Right lobe of liver (tissue), 6 donors: ENCODE data around the gene GYG1. TPM values are rescaled to one million over a fixed set of nuclear protein-coding genes. Genes with fewer than 3 reads are reported as not detected.

ENCODE experiments used
- ATAC-seq, 4 donors: fragments of 200-7000 bp; cut with Tn5 transposase; one replicate each; pipeline ENCODE4 v1.9.1; 2020; ENCODE audit warnings: mild to moderate bottlenecking in 4 of 4, moderate library complexity in 4 of 4
- DNase-seq, 3 donors: peaks; one replicate each; pipeline ENCODE4 v3.0.0-alpha.2; 2020
- H3K27ac ChIP-seq, 3 donors: fragments of 200-600 bp; one replicate each; pipeline ENCODE4 v1.8.0; 2022
- H3K27me3 ChIP-seq, 2 donors: fragments of 200-600 bp; one replicate each; pipeline ENCODE4 v1.8.0; 2022
- H3K36me3 ChIP-seq, 4 donors: fragments of 200-600 bp; sonication (generic) in 1 of 4; one replicate each; pipeline versions ENCODE4 v1.5.1 to v1.8.0; 2017 to 2022; ENCODE audit warnings: control low read depth in 1 of 4
- H3K4me1 ChIP-seq, 4 donors: fragments of 200-600 bp; sonication (generic) in 1 of 4; one replicate each; pipeline versions ENCODE4 v1.5.1 to v1.8.0; 2017 to 2022; ENCODE audit warnings: control low read depth in 1 of 4
- H3K4me3 ChIP-seq, 3 donors: fragments of 200-600 bp; one replicate each; pipeline ENCODE4 v1.8.0; 2022
- H3K9me3 ChIP-seq, 4 donors: fragments of 200-600 bp; sonication (generic) in 1 of 4; one replicate each; pipeline versions ENCODE4 v1.5.1 to v1.8.0; 2017 to 2022; ENCODE audit warnings: control low read depth in 1 of 4
- POLR2A ChIP-seq: fragments of 450-650 bp; IDR thresholded peaks from one replicate; pipeline ENCODE4 v1.6.1; 2017; ENCODE audit warnings: antibody characterized with exemption, mild to moderate bottlenecking
- WGBS: methylation state at CpG from one replicate; pipeline ENCODE4 v1.1.6; 2018; ENCODE audit warnings: low coverage, low lambda C conversion rate; ENCODE audit not compliant: insufficient coverage; ENCODE audit errors: missing lambda C conversion rate; 5-methylcytosine and 5-hydroxymethylcytosine counted together
- intact Hi-C, 2 donors: fragments of 100-400 bp; cut with DNase I; formaldehyde crosslinking; loops; one replicate each; pipeline versions ENCODE4 v1.11.2 to v1.14.1; 2022
- total RNA-seq, 6 experiments: library from RNA; depleted of rRNA in 2 of 6; stranded (reverse); fragments of >200 nt in 2 of 6; fragmentation: NEBNext Ultra II Directional in 3 of 6; extraction: Animal tissue kit (Norgen Biotek cat#: 25700) in 3 of 6; gene quantifications; one replicate each; pipeline versions ENCODE4 v1.1.0 to v1.2.4, GENCODE V29; 2016 to 2023
- TF ChIP-seq, protein P1 (sequence below), 4 donors: fragments of 200-600 bp in 3 of 4; fragments of 450-650 bp in 1 of 4; IDR thresholded peaks; one replicate each; pipeline versions ENCODE4 v1.5.1 to v1.8.0; 2016 to 2022; ENCODE audit warnings: antibody characterized with exemption in 4 of 4, mild to moderate bottlenecking in 2 of 4
- donor health status: DM: no; HTN: yes; CAD: no.
- donor health status: DM: no; HTN: no; CAD: no.
- donor health status: DM: no; HTN: no; CAD: no.
- donor health status: DM: no; HTN: yes; CAD: no.
- donor health status: DM: no; HTN: yes; CAD: no.

The GYG1 gene
- total RNA-seq, 6 experiments from 2014 or later: 6.6 to 16.3 (median 10.3) TPM

DNA sequence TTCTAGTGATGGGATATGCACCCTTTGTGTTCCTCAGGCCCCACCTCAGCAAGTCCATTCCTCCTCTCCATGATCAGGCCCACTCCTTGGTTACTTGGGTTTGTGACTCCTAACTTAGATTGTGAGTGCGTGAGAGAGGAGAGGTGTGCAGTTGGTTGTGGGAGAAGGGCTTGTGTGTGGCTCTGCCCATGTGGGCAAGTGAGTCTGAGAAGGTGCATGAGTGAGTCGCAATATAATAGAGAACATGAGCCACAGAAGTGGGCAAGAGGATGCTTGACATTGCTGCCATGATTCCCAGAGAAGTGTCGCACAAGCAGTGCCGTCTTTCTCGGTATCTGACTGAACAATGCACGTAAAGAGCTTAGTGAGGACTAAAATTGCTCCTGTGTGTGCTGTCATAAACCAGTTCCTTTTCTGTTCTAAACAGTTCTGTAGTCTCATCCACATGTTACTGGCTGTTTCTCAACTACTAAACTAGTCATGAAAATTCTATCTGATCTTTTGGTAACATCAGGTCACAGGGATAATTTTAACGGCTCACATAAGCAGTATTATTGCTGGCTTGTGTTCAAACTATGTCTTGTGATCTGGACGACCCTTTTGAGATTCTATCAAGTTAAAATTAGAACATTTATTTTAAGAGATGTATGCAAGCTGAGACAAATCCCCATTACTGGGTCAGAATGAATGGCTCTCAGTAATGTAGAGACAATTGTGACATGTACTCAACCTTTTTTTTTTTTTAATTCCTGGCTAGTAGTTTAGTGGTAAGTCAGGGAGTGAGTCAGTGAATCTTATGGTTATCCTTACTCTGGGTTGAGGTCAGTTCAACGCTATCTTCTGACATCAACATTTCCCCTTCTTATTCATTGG, 25.6 kb downstream of the GYG1 start:
- Histone ChIP-seq H3K9me3 (no peaks in the 10 kb centered on the region), H3K36me3 (peaks cover 0 to 8% (median 2%) of the 10 kb centered on the region in 4 donors), H3K4me1 (no peaks in the 10 kb centered on the region), H3K4me3 (no peak overlapping the region), H3K27me3 (no peaks in the 10 kb centered on the region), H3K27ac (no peak overlapping the region)
- ATAC-seq (peak in 1 of 4 donors; percentile 27), DNase-seq (no peak)
- TF ChIP-seq, protein P1, sequence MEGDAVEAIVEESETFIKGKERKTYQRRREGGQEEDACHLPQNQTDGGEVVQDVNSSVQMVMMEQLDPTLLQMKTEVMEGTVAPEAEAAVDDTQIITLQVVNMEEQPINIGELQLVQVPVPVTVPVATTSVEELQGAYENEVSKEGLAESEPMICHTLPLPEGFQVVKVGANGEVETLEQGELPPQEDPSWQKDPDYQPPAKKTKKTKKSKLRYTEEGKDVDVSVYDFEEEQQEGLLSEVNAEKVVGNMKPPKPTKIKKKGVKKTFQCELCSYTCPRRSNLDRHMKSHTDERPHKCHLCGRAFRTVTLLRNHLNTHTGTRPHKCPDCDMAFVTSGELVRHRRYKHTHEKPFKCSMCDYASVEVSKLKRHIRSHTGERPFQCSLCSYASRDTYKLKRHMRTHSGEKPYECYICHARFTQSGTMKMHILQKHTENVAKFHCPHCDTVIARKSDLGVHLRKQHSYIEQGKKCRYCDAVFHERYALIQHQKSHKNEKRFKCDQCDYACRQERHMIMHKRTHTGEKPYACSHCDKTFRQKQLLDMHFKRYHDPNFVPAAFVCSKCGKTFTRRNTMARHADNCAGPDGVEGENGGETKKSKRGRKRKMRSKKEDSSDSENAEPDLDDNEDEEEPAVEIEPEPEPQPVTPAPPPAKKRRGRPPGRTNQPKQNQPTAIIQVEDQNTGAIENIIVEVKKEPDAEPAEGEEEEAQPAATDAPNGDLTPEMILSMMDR (IDR thresholded peaks at IDR 0.05): no peak
- TF ChIP-seq POLR2A: no peak
- intact Hi-C loops: no loop called here
- 65% methylated on average over 3 of the region's 9 CpGs for WGBS

DNA sequence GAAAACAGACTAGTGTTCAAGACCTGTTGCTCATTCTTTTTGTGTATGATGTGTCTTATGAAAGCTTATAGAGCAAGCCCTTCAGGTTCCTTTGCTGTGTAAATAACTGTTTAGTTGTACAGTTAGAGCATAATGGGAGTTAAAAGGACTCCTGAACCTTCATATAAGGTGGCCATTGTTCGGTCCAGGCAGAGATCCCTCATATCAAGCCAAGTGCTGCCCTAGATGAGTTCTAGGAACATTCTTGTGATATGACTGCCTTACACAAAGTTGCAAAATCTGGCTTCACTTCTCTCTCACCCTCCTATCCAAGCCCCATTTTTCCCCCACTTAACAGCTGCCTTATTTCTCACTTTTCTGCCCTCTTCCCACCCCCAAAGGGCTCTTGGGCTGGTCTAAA, 26.9 kb downstream of the GYG1 start:
- Histone ChIP-seq H3K36me3 (peaks cover 0 to 6% (median 2%) of the 10 kb centered on the region in 4 donors), H3K4me1 (no peaks in the 10 kb centered on the region), H3K27me3 (no peaks in the 10 kb centered on the region), H3K27ac (no peak overlapping the region), H3K9me3 (no peaks in the 10 kb centered on the region), H3K4me3 (no peak overlapping the region)
- no peak for DNase-seq
- ATAC-seq: no peak
- intact Hi-C loops: no loop called here
- 91% methylated on average over 1 of the region's 1 CpG for WGBS
- TF ChIP-seq POLR2A: no peak
- TF ChIP-seq, protein P1 (IDR thresholded peaks at IDR 0.05): no peak

DNA sequence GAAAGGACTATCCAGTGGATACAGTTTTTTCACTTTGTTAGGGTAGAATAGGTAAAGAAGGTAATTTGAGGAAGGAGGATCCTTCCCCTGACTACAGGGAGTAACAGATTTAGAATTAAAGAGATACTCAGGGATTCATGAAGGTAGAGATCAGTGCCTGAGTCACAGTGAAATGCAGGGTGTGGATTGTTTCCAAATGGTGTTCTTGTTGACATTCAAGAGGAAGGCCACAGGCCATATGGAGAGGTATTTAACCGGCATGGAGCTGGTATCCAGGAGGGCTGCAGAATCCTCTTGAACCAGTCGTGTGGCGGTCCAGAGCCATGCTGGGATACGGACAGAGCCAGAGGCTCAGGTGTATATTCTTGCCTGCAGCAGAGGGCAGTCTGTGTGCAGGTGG, 28.2 kb downstream of the GYG1 start:
- Histone ChIP-seq H3K4me3 (no peak overlapping the region), H3K27ac (no peak overlapping the region), H3K36me3 (peaks cover 0 to 13% (median 2%) of the 10 kb centered on the region in 4 donors), H3K9me3 (no peaks in the 10 kb centered on the region), H3K27me3 (no peaks in the 10 kb centered on the region), H3K4me1 (no peaks in the 10 kb centered on the region)
- ATAC-seq (no peak), DNase-seq (no peak)
- no CpG with 5 or more reads among the region's 4 CpGs for WGBS
- no peak for TF ChIP-seq POLR2A
- TF ChIP-seq, protein P1 (IDR thresholded peaks at IDR 0.05): no peak
- intact Hi-C loops: no loop called here

DNA sequence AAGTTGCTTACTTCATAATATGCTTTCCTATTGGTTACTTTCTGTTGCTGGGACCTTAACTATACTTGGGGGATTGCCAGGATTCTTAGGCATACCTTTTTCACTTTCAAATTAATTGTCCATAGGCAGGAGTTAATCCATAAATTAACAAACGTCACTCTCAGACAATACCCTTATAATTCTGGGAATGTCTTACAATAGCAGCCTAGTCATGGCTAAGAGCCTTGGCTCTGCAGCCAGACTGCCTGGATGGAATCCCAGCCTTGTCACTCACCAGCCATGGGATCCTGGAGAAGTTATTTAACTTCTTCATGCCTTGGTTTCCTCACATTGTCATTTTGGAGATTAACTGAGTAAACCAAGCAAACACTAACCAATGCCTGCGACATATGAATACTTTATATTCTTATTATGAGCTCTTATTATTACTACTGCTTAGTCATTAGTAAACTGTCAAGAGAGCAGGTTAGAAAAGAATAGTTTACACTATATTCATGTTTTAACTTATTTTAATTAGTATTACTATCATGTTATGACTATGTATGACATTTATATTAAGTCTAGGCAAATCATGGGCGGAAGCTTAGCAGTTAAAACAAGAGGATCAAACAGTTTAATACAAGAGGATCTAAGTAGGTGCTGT, 29.0 kb downstream of the GYG1 start:
- no peaks in the 10 kb centered on the region for H3K27me3 ChIP-seq
- no peak for ATAC-seq
- intact Hi-C loops: no loop called here
- H3K27ac ChIP-seq: no peak overlapping the region
- peaks cover 0 to 15% (median 5%) of the 10 kb centered on the region in 4 donors for H3K36me3 ChIP-seq
- H3K9me3 ChIP-seq: no peaks in the 10 kb centered on the region
- DNase-seq: no peak
- WGBS: 87% methylated on average over 3 of the region's 3 CpGs
- no peaks in the 10 kb centered on the region for H3K4me1 ChIP-seq
- TF ChIP-seq, protein P1 (IDR thresholded peaks at IDR 0.05): no peak
- no peak for TF ChIP-seq POLR2A
- H3K4me3 ChIP-seq: no peak overlapping the region
